HL-60 (cell line): ENCODE data around the gene PGC.
A peak's percentile ranks its signal among the peaks of the same experiment; 100 is the strongest.

ENCODE experiments used
- DNase-seq, 2 experiments: peaks; one replicate each; pipeline ENCODE4 v3.0.0-alpha.2; 2010 to 2020; ENCODE audit warnings: low read depth in 1 of 2, low spot score in 1 of 2
- H3K27ac ChIP-seq: fragments of 250-450 bp; sonication (Bioruptor Pico); replicated peaks from 2 replicates; pipeline ENCODE4 v1.5.1; 2020; ENCODE audit warnings: mild to moderate bottlenecking, moderate library complexity
- H3K27me3 ChIP-seq: fragments of 250-450 bp; sonication (Bioruptor Pico); 2 replicates; pipeline ENCODE4 v1.5.1; 2021; ENCODE audit warnings: mild to moderate bottlenecking, moderate library complexity; ENCODE audit not compliant: insufficient read depth, poor library complexity, severe bottlenecking
- H3K4me3 ChIP-seq: replicated peaks from 2 replicates; pipeline ENCODE4 v1.5.1; 2011; ENCODE audit warnings: mild to moderate bottlenecking, control low read depth, low read length; ENCODE audit not compliant: insufficient read depth
- GABPA ChIP-seq: IDR thresholded peaks from 2 replicates; pipeline ENCODE4 v1.6.1; 2012; ENCODE audit warnings: low read depth
- POLR2AphosphoS5 ChIP-seq: IDR thresholded peaks from 2 replicates; pipeline ENCODE4 v1.6.1; 2012; ENCODE audit warnings: low read depth
- SPI1 ChIP-seq: IDR thresholded peaks from 2 replicates; pipeline ENCODE4 v1.6.1; 2012; ENCODE audit warnings: low read depth, mild to moderate bottlenecking, borderline replicate concordance
- TF ChIP-seq, protein P1 (sequence below): IDR thresholded peaks from 2 replicates; pipeline ENCODE4 v1.6.1; 2012; ENCODE audit warnings: low read depth; ENCODE audit not compliant: insufficient replicate concordance
- TF ChIP-seq, protein P2 (sequence below): IDR thresholded peaks from one replicate; pipeline ENCODE4 v1.5.1; 2011; ENCODE audit warnings: low read length, control low read depth, inconsistent platforms; ENCODE audit not compliant: insufficient read depth

Gene PGC

DNA sequence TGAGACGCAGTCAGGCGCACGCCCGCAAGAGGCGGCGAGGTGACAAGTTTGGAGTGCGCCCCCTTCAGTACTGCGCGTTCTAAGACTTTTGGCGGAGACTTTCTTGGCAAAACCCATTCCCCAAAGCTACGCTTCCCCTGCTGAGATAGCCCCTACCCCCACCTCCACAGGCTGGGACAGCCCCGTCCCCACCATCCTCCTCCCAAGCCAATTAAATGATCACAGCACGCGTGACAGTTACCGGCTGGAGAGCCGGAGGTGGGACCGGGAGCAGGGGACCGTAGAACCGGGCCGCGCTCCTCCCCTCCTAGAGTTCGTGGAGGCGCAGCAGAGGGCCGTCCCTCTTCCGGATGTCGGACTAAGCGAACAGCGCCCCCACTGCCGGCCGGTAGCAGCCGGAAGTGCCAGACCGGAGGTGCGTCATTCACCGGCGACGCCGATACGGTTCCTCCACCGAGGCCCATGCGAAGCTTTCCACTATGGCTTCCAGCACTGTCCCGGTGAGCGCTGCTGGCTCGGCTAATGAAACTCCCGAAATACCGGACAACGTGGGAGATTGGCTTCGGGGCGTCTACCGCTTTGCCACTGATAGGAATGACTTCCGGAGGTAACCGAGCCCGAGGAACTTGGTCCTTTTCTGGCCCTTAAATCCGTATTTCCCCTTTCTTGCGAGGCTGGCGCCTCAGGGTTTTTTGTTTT is 40.2 kb upstream of the PGC start, which contains the start of gene TOMM6:
TOMM6 (plus strand) TSS at position 476 of the 699 bp plus-strand sequence; CDS start at position 480, 4 bp downstream.
- peak; percentile 92 to 95 for DNase-seq
- H3K4me3 ChIP-seq = peak within 1 kb of the TSS; percentile 53
- peak within 1 kb of the TSS; percentile 85 for H3K27ac ChIP-seq
- no peaks in the 10 kb centered on the region for H3K27me3 ChIP-seq
- peak; percentile 94 for TF ChIP-seq POLR2AphosphoS5
- TF ChIP-seq, protein P1, sequence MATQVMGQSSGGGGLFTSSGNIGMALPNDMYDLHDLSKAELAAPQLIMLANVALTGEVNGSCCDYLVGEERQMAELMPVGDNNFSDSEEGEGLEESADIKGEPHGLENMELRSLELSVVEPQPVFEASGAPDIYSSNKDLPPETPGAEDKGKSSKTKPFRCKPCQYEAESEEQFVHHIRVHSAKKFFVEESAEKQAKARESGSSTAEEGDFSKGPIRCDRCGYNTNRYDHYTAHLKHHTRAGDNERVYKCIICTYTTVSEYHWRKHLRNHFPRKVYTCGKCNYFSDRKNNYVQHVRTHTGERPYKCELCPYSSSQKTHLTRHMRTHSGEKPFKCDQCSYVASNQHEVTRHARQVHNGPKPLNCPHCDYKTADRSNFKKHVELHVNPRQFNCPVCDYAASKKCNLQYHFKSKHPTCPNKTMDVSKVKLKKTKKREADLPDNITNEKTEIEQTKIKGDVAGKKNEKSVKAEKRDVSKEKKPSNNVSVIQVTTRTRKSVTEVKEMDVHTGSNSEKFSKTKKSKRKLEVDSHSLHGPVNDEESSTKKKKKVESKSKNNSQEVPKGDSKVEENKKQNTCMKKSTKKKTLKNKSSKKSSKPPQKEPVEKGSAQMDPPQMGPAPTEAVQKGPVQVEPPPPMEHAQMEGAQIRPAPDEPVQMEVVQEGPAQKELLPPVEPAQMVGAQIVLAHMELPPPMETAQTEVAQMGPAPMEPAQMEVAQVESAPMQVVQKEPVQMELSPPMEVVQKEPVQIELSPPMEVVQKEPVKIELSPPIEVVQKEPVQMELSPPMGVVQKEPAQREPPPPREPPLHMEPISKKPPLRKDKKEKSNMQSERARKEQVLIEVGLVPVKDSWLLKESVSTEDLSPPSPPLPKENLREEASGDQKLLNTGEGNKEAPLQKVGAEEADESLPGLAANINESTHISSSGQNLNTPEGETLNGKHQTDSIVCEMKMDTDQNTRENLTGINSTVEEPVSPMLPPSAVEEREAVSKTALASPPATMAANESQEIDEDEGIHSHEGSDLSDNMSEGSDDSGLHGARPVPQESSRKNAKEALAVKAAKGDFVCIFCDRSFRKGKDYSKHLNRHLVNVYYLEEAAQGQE = peak; percentile 64
- TF ChIP-seq, protein P2, sequence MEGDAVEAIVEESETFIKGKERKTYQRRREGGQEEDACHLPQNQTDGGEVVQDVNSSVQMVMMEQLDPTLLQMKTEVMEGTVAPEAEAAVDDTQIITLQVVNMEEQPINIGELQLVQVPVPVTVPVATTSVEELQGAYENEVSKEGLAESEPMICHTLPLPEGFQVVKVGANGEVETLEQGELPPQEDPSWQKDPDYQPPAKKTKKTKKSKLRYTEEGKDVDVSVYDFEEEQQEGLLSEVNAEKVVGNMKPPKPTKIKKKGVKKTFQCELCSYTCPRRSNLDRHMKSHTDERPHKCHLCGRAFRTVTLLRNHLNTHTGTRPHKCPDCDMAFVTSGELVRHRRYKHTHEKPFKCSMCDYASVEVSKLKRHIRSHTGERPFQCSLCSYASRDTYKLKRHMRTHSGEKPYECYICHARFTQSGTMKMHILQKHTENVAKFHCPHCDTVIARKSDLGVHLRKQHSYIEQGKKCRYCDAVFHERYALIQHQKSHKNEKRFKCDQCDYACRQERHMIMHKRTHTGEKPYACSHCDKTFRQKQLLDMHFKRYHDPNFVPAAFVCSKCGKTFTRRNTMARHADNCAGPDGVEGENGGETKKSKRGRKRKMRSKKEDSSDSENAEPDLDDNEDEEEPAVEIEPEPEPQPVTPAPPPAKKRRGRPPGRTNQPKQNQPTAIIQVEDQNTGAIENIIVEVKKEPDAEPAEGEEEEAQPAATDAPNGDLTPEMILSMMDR = peak; percentile 78
- TF ChIP-seq GABPA = peak; percentile 95
- TF ChIP-seq SPI1 = peak; percentile 29; the same call in 1 of the 2 replicates

DNA sequence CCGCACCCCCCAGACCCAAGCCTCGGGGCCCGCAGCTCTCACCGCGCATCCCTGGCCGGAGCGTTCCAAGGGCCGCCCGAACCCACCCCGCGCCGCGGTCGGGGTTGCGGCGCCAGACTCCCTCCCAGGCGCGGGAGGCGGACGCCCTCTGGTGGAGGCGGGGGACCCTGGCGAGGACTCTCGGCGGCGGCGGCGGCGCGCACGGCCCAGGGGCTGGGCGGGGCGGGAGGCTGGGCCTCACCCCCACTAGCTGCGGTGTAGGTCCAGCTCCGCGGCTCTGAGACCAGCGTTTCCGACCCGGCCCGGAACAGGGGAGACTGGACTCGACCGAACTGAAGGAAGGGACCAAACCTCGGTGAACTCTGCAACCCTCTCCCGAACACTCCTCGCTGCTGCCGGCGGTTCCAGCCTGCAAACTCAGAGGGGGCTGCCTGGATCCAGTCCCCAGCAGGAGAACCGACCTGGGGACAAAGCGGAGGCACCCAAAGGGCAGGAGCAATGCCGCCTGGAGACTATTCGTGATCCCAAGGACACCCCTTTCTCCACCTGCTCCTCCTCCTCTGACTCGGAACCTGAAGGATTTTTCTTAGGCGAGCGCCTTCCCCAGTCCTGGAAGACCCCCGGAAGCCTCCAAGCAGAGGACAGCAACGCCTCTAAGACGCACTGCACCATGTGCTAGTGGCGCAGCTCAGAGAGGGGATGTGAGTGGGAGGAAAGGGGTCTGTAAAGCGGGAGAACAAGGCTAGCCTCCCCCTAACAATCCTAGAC is 39.4 kb upstream of the PGC start:
- peak overlapping the region; percentile 53 for H3K4me3 ChIP-seq
- no peaks in the 10 kb centered on the region for H3K27me3 ChIP-seq
- no peak for TF ChIP-seq GABPA
- TF ChIP-seq, protein P2 = peak; percentile 26
- H3K27ac ChIP-seq = peak overlapping the region; percentile 85
- peak; percentile 65 to 79 for DNase-seq

DNA sequence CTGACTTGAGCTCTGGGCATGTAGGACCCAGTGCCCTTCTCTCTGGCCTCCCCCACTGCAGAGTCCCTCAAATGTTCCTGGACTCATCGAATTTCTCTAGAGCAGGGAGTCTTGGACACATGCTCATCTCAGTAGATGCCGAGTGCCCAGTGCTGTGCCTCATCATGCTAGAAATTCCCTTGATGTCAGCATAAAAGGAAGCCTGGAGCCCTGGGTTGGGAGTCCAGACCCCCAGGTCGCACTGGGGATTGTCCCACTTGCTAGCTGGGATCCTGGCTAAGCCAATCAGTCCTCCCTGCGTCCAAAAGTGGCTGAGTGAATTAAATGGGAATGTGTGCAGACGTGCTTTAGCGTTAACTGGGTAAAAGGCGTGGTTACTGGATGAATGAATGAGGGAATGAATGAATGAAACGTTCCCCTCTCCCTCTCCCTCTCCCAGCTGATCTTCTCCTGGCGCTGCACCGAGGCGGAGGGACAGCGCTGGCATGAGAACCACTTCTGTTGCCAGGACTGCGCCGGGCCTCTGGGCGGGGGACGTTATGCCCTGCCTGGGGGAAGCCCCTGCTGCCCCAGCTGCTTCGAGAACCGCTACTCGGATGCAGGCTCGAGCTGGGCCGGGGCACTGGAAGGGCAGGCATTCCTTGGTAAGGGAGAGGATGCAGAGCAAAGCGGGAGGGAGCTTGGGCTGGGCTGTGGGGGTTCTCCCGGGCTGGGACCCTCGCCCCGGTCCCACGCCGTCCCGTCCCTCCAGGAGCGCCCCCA is 38.7 kb upstream of the PGC start:
- H3K27ac ChIP-seq = no peak overlapping the region
- TF ChIP-seq, protein P2 = no peak
- TF ChIP-seq, protein P1 = no peak
- no peak for TF ChIP-seq POLR2AphosphoS5
- DNase-seq = no peak
- H3K4me3 ChIP-seq = peak overlapping the region; percentile 53
- no peaks in the 10 kb centered on the region for H3K27me3 ChIP-seq
